Measurements from ENCODE around the gene MYOF. TPM values are rescaled to one million over a fixed set of nuclear protein-coding genes. Genes with fewer than 3 reads are reported as not detected.

MYOF gene
- total and polyA plus RNA-seq, 2 donors (not counting 1 experiment from before 2014, with no cell fraction given): 298 to 314 TPM

DNA sequence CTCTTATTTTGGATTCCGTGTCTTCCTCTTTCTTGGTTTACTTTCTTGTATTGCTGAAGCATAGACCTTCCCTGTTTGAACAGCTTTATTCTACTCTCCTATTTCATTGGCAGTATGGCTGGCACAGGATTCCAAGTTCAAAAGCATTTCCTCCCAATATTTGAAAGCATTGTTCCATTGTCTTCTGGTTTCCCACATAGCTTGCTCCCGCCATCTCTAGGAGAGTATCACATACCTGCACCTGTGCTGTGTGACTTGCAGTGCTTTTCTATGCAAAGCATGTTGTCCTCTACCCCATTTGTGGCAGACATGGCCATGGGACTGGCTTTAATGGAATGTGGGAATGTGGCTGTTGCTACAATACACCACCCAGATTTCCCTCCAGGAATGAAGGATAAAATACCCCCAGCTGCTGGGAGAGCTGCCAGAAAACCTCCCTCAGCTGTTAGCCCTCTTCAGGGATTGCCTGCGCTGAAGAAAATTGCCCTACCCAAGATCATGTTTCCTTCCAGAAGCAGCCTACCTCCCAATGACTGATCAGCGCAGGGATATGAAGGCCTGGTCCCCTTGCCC is 6.9 kb upstream of the MYOF start:
- H3K79me2 ChIP-seq (ENCODE audit: control insufficient read depth, insufficient read depth, low read length): no peaks in the 10 kb centered on the region
- H3K27me3 ChIP-seq (ENCODE audit: control insufficient read depth, insufficient read depth, low read length): no peaks in the 10 kb centered on the region
- no peak for TF ChIP-seq EZH2 (IDR thresholded peaks at IDR 0.05; ENCODE audit: low read length, missing control alignments)
- TF ChIP-seq, protein P1, sequence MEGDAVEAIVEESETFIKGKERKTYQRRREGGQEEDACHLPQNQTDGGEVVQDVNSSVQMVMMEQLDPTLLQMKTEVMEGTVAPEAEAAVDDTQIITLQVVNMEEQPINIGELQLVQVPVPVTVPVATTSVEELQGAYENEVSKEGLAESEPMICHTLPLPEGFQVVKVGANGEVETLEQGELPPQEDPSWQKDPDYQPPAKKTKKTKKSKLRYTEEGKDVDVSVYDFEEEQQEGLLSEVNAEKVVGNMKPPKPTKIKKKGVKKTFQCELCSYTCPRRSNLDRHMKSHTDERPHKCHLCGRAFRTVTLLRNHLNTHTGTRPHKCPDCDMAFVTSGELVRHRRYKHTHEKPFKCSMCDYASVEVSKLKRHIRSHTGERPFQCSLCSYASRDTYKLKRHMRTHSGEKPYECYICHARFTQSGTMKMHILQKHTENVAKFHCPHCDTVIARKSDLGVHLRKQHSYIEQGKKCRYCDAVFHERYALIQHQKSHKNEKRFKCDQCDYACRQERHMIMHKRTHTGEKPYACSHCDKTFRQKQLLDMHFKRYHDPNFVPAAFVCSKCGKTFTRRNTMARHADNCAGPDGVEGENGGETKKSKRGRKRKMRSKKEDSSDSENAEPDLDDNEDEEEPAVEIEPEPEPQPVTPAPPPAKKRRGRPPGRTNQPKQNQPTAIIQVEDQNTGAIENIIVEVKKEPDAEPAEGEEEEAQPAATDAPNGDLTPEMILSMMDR (conservative IDR thresholded peaks at IDR 0.05 in 1 of 2, IDR thresholded peaks at IDR 0.05 in 1 of 2; ENCODE audit: low read depth in 1 of 2, low read length in 2 of 2): no peak
- H4K20me1 ChIP-seq (ENCODE audit: control insufficient read depth, extremely low read depth, insufficient read depth, low read length): no peaks in the 10 kb centered on the region
- no peak overlapping the region for H3K4me2 ChIP-seq (ENCODE audit: extremely low read depth, insufficient read depth, low read length)
- H3K36me3 ChIP-seq (ENCODE audit: control insufficient read depth, insufficient read depth, low read length): no peaks in the 10 kb centered on the region
- H2AFZ ChIP-seq (ENCODE audit: low read length): no peak overlapping the region
- no peak overlapping the region for H3K27ac ChIP-seq (ENCODE audit: insufficient read depth, low read length)
- no peaks in the 10 kb centered on the region for H3K4me1 ChIP-seq (ENCODE audit: control insufficient read depth, extremely low read depth, insufficient read depth, low read length)
- peak in 1 of 2 donors; percentile 62 for DNase-seq (ENCODE audit: low read depth in 2 of 2)
- H3K9ac ChIP-seq (ENCODE audit: insufficient read depth, low read length): no peak overlapping the region
- H3K4me3 ChIP-seq (replicated peaks in 1 of 4; ENCODE audit: control extremely low read depth in 1 of 4, insufficient read depth in 1 of 4, low read depth in 3 of 4, low read length in 4 of 4): no peak overlapping the region
- no peaks in the 10 kb centered on the region for H3K9me3 ChIP-seq (ENCODE audit: control insufficient read depth, insufficient read depth, low read depth, low read length)

DNA sequence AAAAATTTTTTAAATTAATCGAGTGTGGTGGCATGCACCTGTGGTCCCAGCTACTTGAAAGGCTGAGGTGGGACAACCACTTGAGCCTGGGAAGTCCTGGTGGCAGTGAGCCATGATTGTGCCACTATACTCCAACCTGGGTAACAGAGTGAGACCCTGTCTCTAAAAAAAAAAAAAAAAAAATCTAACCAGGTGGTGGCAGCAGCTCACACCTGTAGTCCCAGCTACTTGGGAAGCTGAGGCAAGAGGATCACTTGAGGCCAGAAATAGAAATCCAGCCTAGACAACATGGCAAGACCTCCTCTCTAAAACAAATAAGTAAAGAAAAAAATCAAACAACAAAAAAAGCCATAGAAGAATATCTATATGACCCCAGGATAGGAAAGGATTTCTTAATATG is 3.6 kb upstream of the MYOF start:
- Histone ChIP-seq H4K20me1 (ENCODE audit: control insufficient read depth, extremely low read depth, insufficient read depth, low read length) (no peaks in the 10 kb centered on the region), H3K4me3 (replicated peaks in 1 of 4; ENCODE audit: control extremely low read depth in 1 of 4, insufficient read depth in 1 of 4, low read depth in 3 of 4, low read length in 4 of 4) (no peak overlapping the region), H3K36me3 (ENCODE audit: control insufficient read depth, insufficient read depth, low read length) (no peaks in the 10 kb centered on the region), H3K4me1 (ENCODE audit: control insufficient read depth, extremely low read depth, insufficient read depth, low read length) (no peaks in the 10 kb centered on the region), H3K9me3 (ENCODE audit: control insufficient read depth, insufficient read depth, low read depth, low read length) (no peaks in the 10 kb centered on the region), H3K9ac (ENCODE audit: insufficient read depth, low read length) (no peak overlapping the region), H3K4me2 (ENCODE audit: extremely low read depth, insufficient read depth, low read length) (no peak overlapping the region), H3K27ac (ENCODE audit: insufficient read depth, low read length) (no peak overlapping the region), H2AFZ (ENCODE audit: low read length) (no peak overlapping the region), H3K27me3 (ENCODE audit: control insufficient read depth, insufficient read depth, low read length) (no peaks in the 10 kb centered on the region), H3K79me2 (ENCODE audit: control insufficient read depth, insufficient read depth, low read length) (peaks cover 13% of the 10 kb centered on the region)
- no peak for TF ChIP-seq EZH2 (IDR thresholded peaks at IDR 0.05; ENCODE audit: low read length, missing control alignments)
- TF ChIP-seq, protein P1 (conservative IDR thresholded peaks at IDR 0.05 in 1 of 2, IDR thresholded peaks at IDR 0.05 in 1 of 2; ENCODE audit: low read depth in 1 of 2, low read length in 2 of 2): no peak
- DNase-seq (ENCODE audit: low read depth in 2 of 2): no peak

DNA sequence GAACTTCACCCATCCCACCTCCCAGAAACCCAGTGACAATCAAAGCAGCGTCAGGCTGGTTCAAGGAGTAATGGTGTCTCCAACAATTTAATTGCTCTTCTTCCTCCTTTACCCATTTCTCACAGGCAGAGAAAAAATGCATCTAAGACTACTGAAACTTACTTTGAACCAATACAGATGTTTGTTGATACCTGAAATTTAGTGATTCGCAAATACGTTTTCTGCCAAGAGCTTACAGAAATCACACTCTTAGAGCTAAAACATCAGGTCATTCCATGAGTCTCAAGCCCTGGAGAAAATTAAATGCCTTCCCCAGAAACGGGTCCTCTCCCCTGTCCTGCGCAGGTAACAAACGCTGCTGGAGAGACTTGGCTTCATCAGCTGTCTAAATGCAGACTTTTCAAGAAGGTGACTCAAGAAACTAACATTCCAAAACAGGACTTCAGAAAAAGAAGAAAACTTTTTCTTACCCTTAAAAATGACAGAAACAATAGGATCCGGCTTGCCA is 443 bp downstream of the MYOF start:
- H2AFZ ChIP-seq (ENCODE audit: low read length): no peak overlapping the region
- peaks cover 51% of the 10 kb centered on the region for H3K79me2 ChIP-seq (ENCODE audit: control insufficient read depth, insufficient read depth, low read length)

More for the DNA sequence above, 443 bp downstream of the MYOF start:
- Histone ChIP-seq H3K4me1 (ENCODE audit: control insufficient read depth, extremely low read depth, insufficient read depth, low read length) (peaks cover 8% of the 10 kb centered on the region), H3K9ac (ENCODE audit: insufficient read depth, low read length) (peak overlapping the region; percentile 68), H3K27ac (ENCODE audit: insufficient read depth, low read length) (peak overlapping the region; percentile 90), H3K27me3 (ENCODE audit: control insufficient read depth, insufficient read depth, low read length) (no peaks in the 10 kb centered on the region), H3K4me2 (ENCODE audit: extremely low read depth, insufficient read depth, low read length) (peak overlapping the region; percentile 67), H3K9me3 (ENCODE audit: control insufficient read depth, insufficient read depth, low read depth, low read length) (no peaks in the 10 kb centered on the region), H3K36me3 (ENCODE audit: control insufficient read depth, insufficient read depth, low read length) (peaks cover 4% of the 10 kb centered on the region), H4K20me1 (ENCODE audit: control insufficient read depth, extremely low read depth, insufficient read depth, low read length) (no peaks in the 10 kb centered on the region), H3K4me3 (replicated peaks in 1 of 4; ENCODE audit: control extremely low read depth in 1 of 4, insufficient read depth in 1 of 4, low read depth in 3 of 4, low read length in 4 of 4) (peak overlapping the region; percentile 65 to 99 (median 80))
- DNase-seq (ENCODE audit: low read depth in 2 of 2): peak in 1 of 2 donors; percentile 38
- no peak for TF ChIP-seq EZH2 (IDR thresholded peaks at IDR 0.05; ENCODE audit: low read length, missing control alignments)
- TF ChIP-seq, protein P1 (conservative IDR thresholded peaks at IDR 0.05 in 1 of 2, IDR thresholded peaks at IDR 0.05 in 1 of 2; ENCODE audit: low read depth in 1 of 2, low read length in 2 of 2): no peak
